Endothelial cell of umbilical vein (primary cell): ENCODE data around the gene COQ3. TPM values are rescaled to one million over a fixed set of nuclear protein-coding genes. Genes with fewer than 3 reads are reported as not detected.

Experiments used
- BruUV-seq: library from RNA; stranded (reverse); fragments of 400-500 nt; replicated peaks from 2 replicates; lab custom pipeline; 2021; lab: Mats Ljungman, UMichigan
- CTCF ChIA-PET: fragments of 300-600, 350-600 bp; sonication (Branson Sonifier 250); formaldehyde crosslinking; loops from one replicate; lab custom pipeline; 2021; ENCODE audit warnings: antibody characterized with exemption, inconsistent platforms; lab: Charles Lee
- POLR2A ChIA-PET: fragments of 300-600, 350-600 bp; sonication (Branson Sonifier 250); formaldehyde crosslinking; loops from one replicate; lab custom pipeline; 2021; ENCODE audit warnings: antibody characterized with exemption, inconsistent platforms; lab: Charles Lee
- DNase-seq: peaks from one replicate; pipeline ENCODE4 v3.0.0-alpha.2; 2011; ENCODE audit warnings: low read depth, low spot score
- FAIRE-seq: peaks from 2 replicates; lab custom pipeline; 2011; peaks lifted over from hg19 to GRCh38; lab: Jason Lieb, UNC
- H2AFZ ChIP-seq: 2 replicates; pipeline ENCODE4 v1.6.0; 2012; ENCODE audit warnings: low read depth, low read length, control low read depth, inconsistent platforms
- H3K27ac ChIP-seq: 2 replicates; pipeline ENCODE4 v1.5.1; 2011; ENCODE audit warnings: low read depth, mild to moderate bottlenecking, control low read depth, low read length, moderate library complexity; ENCODE audit not compliant: insufficient read depth
- H3K27me3 ChIP-seq, 2 experiments: 2 replicates each; pipeline versions ENCODE4 v1.6.0 to v1.6.1; 2011; ENCODE audit warnings: low read length in 2 of 2, mixed read lengths in 1 of 2; ENCODE audit not compliant: control insufficient read depth in 2 of 2, insufficient read depth in 2 of 2
- H3K36me3 ChIP-seq, 2 experiments: 2 replicates in 1 of 2; 3 replicates in 1 of 2; pipeline ENCODE4 v1.5.1; 2011; ENCODE audit warnings: low read length in 2 of 2, mild to moderate bottlenecking in 1 of 2, moderate library complexity in 1 of 2; ENCODE audit not compliant: control insufficient read depth in 2 of 2, insufficient read depth in 2 of 2; ENCODE audit errors: extremely low read depth in 1 of 2
- H3K4me1 ChIP-seq: 3 replicates; pipeline ENCODE4 v1.5.1; 2011; ENCODE audit warnings: mild to moderate bottlenecking, low read length; ENCODE audit not compliant: control insufficient read depth, insufficient read depth; ENCODE audit errors: extremely low read depth
- H3K4me2 ChIP-seq: 2 replicates; pipeline ENCODE4 v1.6.1; 2011; ENCODE audit warnings: low read length, control low read depth, mixed read lengths; ENCODE audit not compliant: insufficient read depth
- H3K4me3 ChIP-seq, 3 experiments: fragments of 200-600 bp in 1 of 3; sonication (generic), shearing (Covaris generic) in 1 of 3; replicated peaks in 1 of 3; 2 replicates each; pipeline ENCODE4 v1.5.1; 2011 to 2016; ENCODE audit warnings: control low read depth in 3 of 3, low read length in 3 of 3, mild to moderate bottlenecking in 2 of 3, inconsistent platforms in 1 of 3, low read depth in 1 of 3, moderate library complexity in 1 of 3; ENCODE audit not compliant: insufficient read depth in 1 of 3
- H3K79me2 ChIP-seq: 2 replicates; pipeline ENCODE4 v1.6.0; 2012; ENCODE audit warnings: low read length, inconsistent platforms; ENCODE audit not compliant: control insufficient read depth, insufficient read depth
- H3K9ac ChIP-seq: replicated peaks from 2 replicates; pipeline ENCODE3; 2011; ENCODE audit warnings: low read length, control low read depth; ENCODE audit not compliant: insufficient read depth; ENCODE audit errors: extremely low read depth
- H3K9me1 ChIP-seq: replicated peaks from 3 replicates; pipeline ENCODE4 v1.6.0; 2011; ENCODE audit warnings: mild to moderate bottlenecking, low read length; ENCODE audit not compliant: control insufficient read depth, insufficient read depth; ENCODE audit errors: extremely low read depth
- H3K9me3 ChIP-seq: replicated peaks from 2 replicates; pipeline ENCODE4 v1.5.1; 2012; ENCODE audit warnings: low read length, inconsistent platforms; ENCODE audit not compliant: control insufficient read depth, insufficient read depth
- H4K20me1 ChIP-seq: replicated peaks from 2 replicates; pipeline ENCODE3; 2011; ENCODE audit warnings: mild to moderate bottlenecking, low read length; ENCODE audit not compliant: control insufficient read depth, insufficient read depth; ENCODE audit errors: extremely low read depth
- CTCF ChIP-seq, 2 donors: IDR thresholded peaks; 1 replicate in 1 of 2; 2 replicates in 1 of 2; pipeline ENCODE4 v1.5.1; 2011; ENCODE audit warnings: low read length in 2 of 2, mild to moderate bottlenecking in 2 of 2, moderate library complexity in 2 of 2, control low read depth in 1 of 2, inconsistent platforms in 1 of 2, low read depth in 1 of 2; ENCODE audit not compliant: insufficient read depth in 1 of 2; ENCODE audit errors: extremely low read depth in 1 of 2
- EZH2 ChIP-seq: IDR thresholded peaks from 2 replicates; pipeline ENCODE4 v1.6.1; 2012; ENCODE audit warnings: borderline replicate concordance, low read depth, mild to moderate bottlenecking, moderate library complexity, low read length, inconsistent platforms; ENCODE audit not compliant: severe bottlenecking
- FOS ChIP-seq: IDR thresholded peaks from 2 replicates; pipeline ENCODE4 v1.6.1; 2011; ENCODE audit warnings: mild to moderate bottlenecking, low read length, moderate library complexity, borderline replicate concordance; ENCODE audit not compliant: insufficient read depth
- GATA2 ChIP-seq: IDR thresholded peaks from 2 replicates; pipeline ENCODE4 v1.7.0; 2011; ENCODE audit warnings: low read depth, mild to moderate bottlenecking, moderate library complexity, mixed read lengths, low read length; ENCODE audit not compliant: insufficient read length, insufficient read depth
- JUN ChIP-seq: IDR thresholded peaks from 2 replicates; pipeline ENCODE4 v1.6.1; 2011; ENCODE audit warnings: borderline replicate concordance, low read depth; ENCODE audit not compliant: insufficient read length, insufficient read depth
- MAX ChIP-seq: IDR thresholded peaks from 2 replicates; pipeline ENCODE4 v1.6.1; 2011; ENCODE audit not compliant: insufficient read depth, insufficient read length
- MYC ChIP-seq: IDR thresholded peaks from one replicate; pipeline ENCODE4 v1.6.1; 2011; ENCODE audit warnings: mild to moderate bottlenecking, low read depth, low read length
- POLR2A ChIP-seq: IDR thresholded peaks from 2 replicates; pipeline ENCODE4 v1.6.1; 2012; ENCODE audit warnings: low read depth, mild to moderate bottlenecking, control low read depth, low read length
- POLR2AphosphoS5 ChIP-seq: IDR thresholded peaks from 2 replicates; pipeline ENCODE4 v1.6.1; 2012; ENCODE audit warnings: low read depth, mild to moderate bottlenecking, control low read depth, low read length, moderate library complexity; ENCODE audit not compliant: insufficient read depth
- dilution Hi-C: fragments of 300-500 bp; cut with MboI; formaldehyde crosslinking; loops from one replicate; pipeline ENCODE4 v1.15.0; 2019; ENCODE audit warnings: low sequenced_read_pairs; ENCODE audit not compliant: extremely low pct_ligation_motif_present
- intact Hi-C: fragments of 100-400 bp; cut with micrococcal nuclease; formaldehyde crosslinking; loops from one replicate; pipeline ENCODE4 v1.10.0; 2022
- polyA plus RNA-seq, 4 experiments: library from polyadenylated mRNA; depleted of rRNA in 3 of 4; stranded (reverse) in 3 of 4; unstranded in 1 of 4; fragments of >200 nt; gene quantifications; 2 replicates each; pipeline versions ENCODE4 v1.2.1 to v1.2.3, GENCODE V29; 2011 to 2012; ENCODE audit warnings: missing spikeins in 1 of 4
- total RNA-seq: library from RNA; stranded (reverse); gene quantifications from 2 replicates; pipeline ENCODE4 v1.2.3, GENCODE V29; 2021

The COQ3 gene
- total and polyA plus RNA-seq, 2 donors (not counting 3 experiments of a cell fraction or from before 2014, with no cell fraction given), result 4.0 to 7.5 TPM

- dilution Hi-C loops (no loop called here), intact Hi-C loops (no loop called here)
- CTCF ChIA-PET, result interaction anchor here (1.3 to 1.6 kb wide), 4 partner anchors 10 to 41 kb away, joined by 4 to 6 read pairs (median 5); no protein-coding TSS in a partner anchor
- Histone ChIP-seq H3K27me3 (peaks cover 0 to 2% of the 10 kb centered on the region in 2 experiments), H2AFZ (no peak overlapping the region), H3K4me1 (no peaks in the 10 kb centered on the region), H3K36me3 (no peaks in the 10 kb centered on the region), H3K9me3 (no peaks in the 10 kb centered on the region), H3K9me1 (no peaks in the 10 kb centered on the region), H3K9ac (no peak overlapping the region), H3K79me2 (no peaks in the 10 kb centered on the region), H3K27ac (no peak overlapping the region), H3K4me3 (no peak overlapping the region), H3K4me2 (no peak overlapping the region), H4K20me1 (no peaks in the 10 kb centered on the region)
- POLR2A ChIA-PET, result no interaction called here
- BruUV-seq, result no TSS peak
- no peak for DNase-seq
- TF ChIP-seq JUN (no peak), FOS (no peak), POLR2A (no peak), MYC (no peak), POLR2AphosphoS5 (no peak), CTCF (IDR thresholded peaks at IDR 0.05; ENCODE audit: extremely low read depth in 1 of 2, insufficient read depth in 1 of 2, low read depth in 1 of 2, low read length in 2 of 2) (no peak), EZH2 (no peak), MAX (no peak), GATA2 (no peak)
- no peak for FAIRE-seq
These were observed 69.0 kb downstream of the COQ3 start for GRCh38 chr6:99324996-99325395.

Other genes starting within 250 kb of the COQ3 start
- gene FAXC, start 44.5 kb downstream of the COQ3 start, total RNA-seq, result 3.6 and 8.4 TPM in 2 replicates
- 2.8 and 3.4 TPM in 2 replicates for gene FAXC, start 44.5 kb downstream of the COQ3 start, polyA plus RNA-seq
- gene PNISR, start 31.1 kb upstream of the COQ3 start, total RNA-seq, result 79.9 and 106 TPM in 2 replicates
- gene PNISR, start 31.1 kb upstream of the COQ3 start, polyA plus RNA-seq, result 19.1 and 34.6 TPM in 2 replicates
- 11.3 and 13.6 TPM in 2 replicates for gene USP45, start 121.2 kb upstream of the COQ3 start, total RNA-seq
- 1.9 and 2.7 TPM in 2 replicates for gene USP45, start 121.2 kb upstream of the COQ3 start, polyA plus RNA-seq
- 53.1 and 53.5 TPM in 2 replicates for gene CCNC, start 174.5 kb upstream of the COQ3 start, total RNA-seq
- gene CCNC, start 174.5 kb upstream of the COQ3 start, polyA plus RNA-seq, result 13.0 and 18.2 TPM in 2 replicates
- not detected in 2 replicates for gene PRDM13, start 212.6 kb upstream of the COQ3 start, total RNA-seq
- not detected in 2 replicates for gene PRDM13, start 212.6 kb upstream of the COQ3 start, polyA plus RNA-seq